GM19043 (cell line): ENCODE measurements around the gene SLC2A4RG.
"Not testable (repeated sequence)": the region's sequence is repeated elsewhere in the genome, so short reads cannot be mapped to it uniquely, and the experiment has no call there.

ENCODE experiments used
- ATAC-seq: cut with Tn5 transposase; IDR thresholded peaks from one replicate; pipeline ENCODE4 v1.9.1; 2021; ENCODE audit warnings: low read depth; ENCODE audit not compliant: unreplicated experiment

The SLC2A4RG gene

GRCh38 chr20:63709149-63709527, 30.4 kb upstream of the SLC2A4RG start:
- no peak for ATAC-seq

- ATAC-seq = no peak
These were observed 28.4 kb upstream of the SLC2A4RG start for GRCh38 chr20:63711085-63711645.

DNA sequence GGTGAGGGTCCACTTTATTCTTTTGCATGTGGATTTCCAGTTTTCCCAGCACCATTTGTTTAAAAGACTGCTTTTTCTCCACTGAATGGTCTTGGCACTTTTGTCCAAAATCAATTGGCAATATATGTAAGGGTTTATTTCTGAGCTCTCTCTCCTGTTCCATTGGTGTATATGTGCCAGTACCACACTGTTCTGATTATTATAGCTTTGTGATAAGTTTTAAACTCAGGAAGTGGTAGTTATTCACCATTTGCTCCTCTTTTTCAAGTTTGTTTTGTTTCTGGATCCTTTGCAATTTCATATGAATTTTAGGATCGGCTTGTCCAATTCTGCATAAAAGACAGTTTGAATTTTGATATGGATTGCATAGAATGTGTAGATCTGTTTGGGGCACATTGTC, 27.4 kb upstream of the SLC2A4RG start:
- no peak for ATAC-seq

DNA sequence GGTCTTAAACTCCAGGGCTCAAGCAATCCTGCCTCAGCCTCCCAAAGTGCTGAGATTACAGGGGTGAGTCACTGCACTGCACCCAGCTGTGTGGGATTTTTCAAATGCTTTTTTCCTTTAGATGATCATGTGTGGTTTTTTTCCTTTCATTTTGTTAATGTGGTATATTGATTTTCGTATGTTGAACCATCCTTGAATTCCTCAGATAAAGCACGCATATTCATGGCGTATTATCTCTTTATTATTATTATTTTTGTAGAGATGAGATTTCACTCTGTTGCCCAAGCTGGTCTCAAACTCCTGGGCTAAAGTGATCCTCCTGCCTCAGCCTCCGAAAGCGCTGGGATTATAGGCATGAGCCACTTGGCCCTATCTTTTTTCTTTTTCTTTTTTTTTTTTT, 24.7 kb upstream of the SLC2A4RG start:
- no peak for ATAC-seq

GRCh38 chr20:63718996-63719395, 20.6 kb upstream of the SLC2A4RG start:
- no peak for ATAC-seq

DNA sequence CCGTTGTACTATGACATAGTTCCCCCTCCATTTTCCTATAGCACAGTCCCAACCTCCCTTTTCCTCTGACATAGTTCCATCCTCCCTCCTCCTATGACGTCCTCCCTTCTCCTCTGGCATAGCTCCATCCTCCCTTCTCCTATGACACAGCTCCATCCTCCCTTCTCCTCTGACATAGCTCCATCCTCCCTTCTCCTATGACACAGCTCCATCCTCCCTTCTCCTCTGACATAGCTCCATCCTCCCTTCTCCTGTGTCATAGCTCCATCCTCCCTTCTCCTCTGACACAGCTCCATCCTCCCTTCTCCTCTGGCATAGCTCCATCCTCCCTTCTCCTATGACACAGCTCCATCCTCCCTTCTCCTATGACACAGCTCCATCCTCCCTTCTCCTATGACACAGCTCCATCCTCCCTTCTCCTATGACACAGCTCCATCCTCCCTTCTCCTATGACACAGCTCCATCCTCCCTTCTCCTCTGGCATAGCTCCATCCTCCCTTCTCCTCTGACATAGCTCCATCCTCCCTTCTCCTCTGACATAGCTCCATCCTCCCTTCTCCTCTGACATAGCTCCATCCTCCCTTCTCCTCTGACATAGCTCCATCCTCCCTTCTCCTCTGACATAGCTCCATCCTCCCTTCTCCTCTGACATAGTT, 16.5 kb upstream of the SLC2A4RG start:
- ATAC-seq = not testable (repeated sequence)

DNA sequence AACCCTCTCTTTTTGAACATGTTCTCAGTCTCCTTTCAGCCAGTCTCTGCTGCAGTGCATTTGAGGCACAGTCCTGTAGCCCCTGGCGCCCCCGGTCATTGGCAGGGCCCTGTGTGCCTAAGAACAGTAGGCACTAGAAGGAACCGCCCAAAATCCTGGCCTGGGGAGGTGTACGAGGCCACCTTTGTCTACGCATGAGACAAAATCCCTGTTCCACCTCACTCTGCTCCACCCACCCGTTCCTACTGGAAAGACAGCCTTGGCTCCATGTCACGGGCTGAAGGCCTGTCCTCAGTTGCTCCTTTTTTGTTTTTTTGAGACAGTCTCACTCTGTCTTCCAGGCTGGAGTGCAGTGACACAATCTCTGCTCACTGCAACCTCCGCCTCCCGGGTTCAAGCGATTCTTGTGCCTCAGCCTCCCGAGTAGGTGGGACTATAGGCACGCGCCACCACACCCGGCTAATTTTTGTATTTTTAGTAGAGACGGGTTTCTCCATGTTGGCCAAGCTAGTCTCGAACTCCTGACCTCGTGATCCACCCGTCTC, 9.3 kb upstream of the SLC2A4RG start:
- ATAC-seq = not testable (repeated sequence)

DNA sequence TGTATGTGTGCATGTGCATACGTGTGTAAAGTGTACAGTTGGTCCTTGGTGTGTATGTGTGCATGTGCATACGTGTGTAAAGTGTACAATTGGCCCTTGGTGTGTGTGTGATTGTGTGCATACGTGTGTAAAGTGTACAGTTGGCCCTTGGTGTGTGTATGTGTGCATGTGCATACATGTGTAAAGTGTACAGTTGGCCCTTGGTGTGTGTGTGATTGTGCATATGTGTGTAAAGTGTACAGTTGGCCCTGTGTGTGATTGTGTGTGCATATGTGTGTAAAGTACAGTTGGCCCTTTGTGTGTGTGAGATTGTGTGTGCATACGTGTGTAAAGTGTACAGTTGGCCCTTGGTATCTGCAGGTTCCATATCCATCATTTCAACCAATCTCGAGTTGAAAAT, 8.2 kb upstream of the SLC2A4RG start:
- no peak for ATAC-seq

- no peak for ATAC-seq
These were observed 7.2 kb upstream of the SLC2A4RG start for GRCh38 chr20:63732118-63733095.

DNA sequence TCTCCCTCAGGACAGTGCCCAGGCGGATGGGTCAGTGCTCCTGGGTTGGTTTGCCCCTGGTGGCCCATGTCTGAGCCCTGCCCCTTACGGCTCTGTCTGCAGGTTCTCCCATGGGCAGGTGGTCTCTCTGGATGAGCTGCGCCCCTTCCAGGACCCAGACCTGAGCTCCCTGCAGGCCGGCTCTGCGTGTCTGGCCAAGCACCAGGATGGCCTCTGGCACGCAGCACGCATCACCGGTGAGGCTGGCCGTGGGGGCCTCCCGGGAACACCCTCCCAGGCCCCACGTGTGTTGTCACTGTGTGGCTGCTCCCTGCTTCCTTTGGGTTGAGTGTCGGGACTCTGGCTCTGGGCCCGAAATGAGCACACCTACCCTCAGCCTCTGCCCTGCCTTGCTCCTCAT, 6.5 kb upstream of the SLC2A4RG start:
- no peak for ATAC-seq

GRCh38 chr20:63733579-63734081, 5.9 kb upstream of the SLC2A4RG start:
- ATAC-seq = no peak

GRCh38 chr20:63734111-63734945, 5.2 kb upstream of the SLC2A4RG start:
- ATAC-seq = no peak

DNA sequence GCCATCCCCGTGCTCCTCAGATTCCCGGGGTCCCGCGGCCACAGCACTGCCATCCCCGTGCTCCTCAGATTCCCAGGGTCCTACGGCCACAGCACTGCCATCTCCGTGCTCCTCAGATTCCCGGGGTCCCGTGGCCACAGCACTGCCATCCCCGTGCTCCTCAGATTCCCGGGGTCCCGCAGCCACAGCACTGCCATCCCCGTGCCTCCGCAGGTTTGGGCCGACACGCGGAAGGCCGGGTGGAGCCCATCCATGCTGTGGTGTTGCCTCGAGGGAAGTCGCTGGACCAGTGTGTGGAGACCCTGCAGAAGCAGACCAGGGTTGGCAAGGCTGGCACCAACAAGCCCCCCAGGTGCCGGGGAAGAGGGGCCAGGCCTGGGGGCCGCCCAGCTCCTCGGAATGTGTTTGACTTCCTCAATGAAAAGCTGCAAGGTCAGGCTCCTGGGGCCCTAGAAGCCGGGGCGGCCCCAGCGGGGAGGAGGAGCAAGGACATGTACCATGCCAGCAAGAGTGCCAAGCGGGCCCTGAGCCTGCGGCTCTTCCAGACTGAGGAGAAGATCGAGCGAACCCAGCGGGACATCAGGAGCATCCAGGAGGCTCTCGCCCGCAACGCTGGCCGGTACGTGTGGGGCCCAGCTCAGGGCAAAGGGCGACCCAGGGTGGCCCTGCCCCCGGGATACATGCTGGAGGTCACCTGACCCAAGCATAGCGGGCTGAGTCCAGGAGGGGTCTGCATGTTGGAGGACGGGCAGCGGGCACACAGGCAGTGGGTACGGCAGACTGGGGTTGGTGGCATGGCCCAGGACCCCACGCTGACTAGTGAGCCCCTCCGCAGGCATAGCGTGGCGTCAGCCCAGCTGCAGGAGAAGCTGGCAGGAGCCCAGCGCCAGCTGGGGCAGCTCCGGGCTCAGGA, 4.4 kb upstream of the SLC2A4RG start:
- ATAC-seq = no peak

DNA sequence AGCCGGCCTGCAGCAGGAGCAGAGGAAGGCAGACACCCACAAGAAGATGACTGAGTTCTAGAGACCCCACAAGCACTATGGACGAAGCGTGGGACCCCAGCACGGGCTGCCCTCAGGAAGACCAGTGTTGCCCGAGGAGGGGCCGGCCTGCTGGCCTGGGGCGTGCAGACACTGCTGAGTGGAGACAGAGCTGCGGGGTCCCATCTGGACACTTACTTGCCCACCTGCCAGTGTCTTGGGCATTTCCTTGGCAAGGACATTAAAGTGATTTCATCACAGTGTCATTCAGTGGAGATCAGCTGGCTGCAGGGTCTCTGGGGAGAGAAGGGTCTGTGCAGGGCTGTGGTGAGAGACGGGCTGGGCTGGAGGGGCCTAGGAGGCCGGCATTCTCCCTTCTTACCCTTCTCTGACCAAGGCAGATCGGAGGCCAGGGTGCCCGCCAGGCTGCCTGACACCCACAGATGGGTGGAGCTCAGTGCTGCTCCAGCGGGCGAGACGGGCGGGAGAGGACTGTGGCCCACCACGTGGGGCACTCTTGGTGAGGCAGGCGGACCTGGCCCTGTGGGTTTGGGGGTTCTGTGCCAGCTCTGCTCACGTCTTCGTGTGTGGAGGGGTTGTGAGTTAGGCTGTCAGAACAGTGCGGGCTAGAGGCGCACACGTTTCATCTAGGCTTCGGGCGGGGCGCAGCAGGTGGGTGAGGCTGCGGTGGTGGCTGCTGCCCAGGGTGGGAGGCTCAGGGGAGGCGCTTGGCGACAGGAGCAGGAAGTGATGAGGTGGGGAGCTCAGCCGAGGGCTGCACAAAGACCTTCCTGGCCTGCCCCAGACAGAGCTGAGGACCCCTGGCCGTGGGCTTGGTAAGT, 3.5 kb upstream of the SLC2A4RG start, which contains the start of gene LIME1:
LIME1 (plus strand) TSS at position 806 of the 860 bp plus-strand sequence. CDS start 886 bp downstream, outside the sequence.
- no peak for ATAC-seq

- no peak for ATAC-seq
These were observed 2.5 kb upstream of the SLC2A4RG start for GRCh38 chr20:63736893-63737694.

GRCh38 chr20:63737695-63737944, 2.0 kb upstream of the SLC2A4RG start:
- ATAC-seq = no peak

DNA sequence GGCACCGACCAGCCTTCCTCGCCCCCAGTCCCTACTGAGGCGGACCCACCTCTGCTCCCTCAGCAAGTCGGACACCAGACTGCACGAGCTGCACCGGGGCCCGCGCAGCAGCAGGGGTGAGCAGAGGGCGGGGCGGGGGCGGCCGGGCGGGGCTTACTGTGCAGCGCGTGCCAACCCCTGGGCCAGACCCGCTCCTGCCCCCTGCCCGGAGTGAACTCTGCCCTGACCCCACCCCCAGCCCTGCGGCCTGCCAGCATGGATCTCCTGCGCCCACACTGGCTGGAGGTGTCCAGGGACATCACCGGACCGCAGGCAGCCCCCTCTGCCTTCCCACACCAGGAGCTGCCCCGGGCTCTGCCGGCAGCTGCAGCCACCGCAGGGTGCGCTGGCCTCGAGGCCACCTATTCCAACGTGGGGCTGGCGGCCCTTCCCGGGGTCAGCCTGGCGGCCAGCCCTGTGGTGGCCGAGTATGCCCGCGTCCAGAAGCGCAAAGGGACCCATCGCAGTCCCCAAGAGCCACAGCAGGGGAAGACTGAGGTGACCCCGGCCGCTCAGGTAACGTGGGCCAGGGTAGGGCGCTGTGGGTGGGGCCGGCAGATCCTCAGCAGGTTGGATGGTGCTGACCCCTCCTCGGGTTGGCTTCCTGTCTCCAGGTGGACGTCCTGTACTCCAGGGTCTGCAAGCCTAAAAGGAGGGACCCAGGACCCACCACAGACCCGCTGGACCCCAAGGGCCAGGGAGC, 1.5 kb upstream of the SLC2A4RG start:
- ATAC-seq = no peak
